ENCODE results near the gene MAPK8IP3.

MAPK8IP3 gene

GRCh38 chr16:1781758-1782407 is 75.9 kb downstream of the MAPK8IP3 start:
- peak overlapping the region; percentile 73 for H3K4me3 ChIP-seq (ENCODE audit: low read depth, low read length)
- DNase-seq (ENCODE audit: low read depth), result no peak
- no peak for TF ChIP-seq CTCF (IDR thresholded peaks at IDR 0.05; ENCODE audit: control insufficient read depth, extremely low read depth, insufficient read depth)

GRCh38 chr16:1782408-1783264 is 76.6 kb downstream of the MAPK8IP3 start, which contains the start of the genes NUBP2 and SPSB3:
Gene NUBP2, plus strand, starts transcription at chr16:1782960. Its CDS starts 61 bp downstream, at chr16:1783021.
Gene SPSB3, minus strand, starts transcription at chr16:1782571. Its CDS starts 1,088 bp downstream, at chr16:1781483.
- peak within 1 kb of the TSS; percentile 73 for H3K4me3 ChIP-seq (ENCODE audit: low read depth, low read length)
- peak; percentile 100 for DNase-seq (ENCODE audit: low read depth)
- TF ChIP-seq CTCF (IDR thresholded peaks at IDR 0.05; ENCODE audit: control insufficient read depth, extremely low read depth, insufficient read depth), result no peak

- no peak for DNase-seq (ENCODE audit: low read depth)
- no peak overlapping the region for H3K4me3 ChIP-seq (ENCODE audit: low read depth, low read length)
- no peak for TF ChIP-seq CTCF (IDR thresholded peaks at IDR 0.05; ENCODE audit: control insufficient read depth, extremely low read depth, insufficient read depth)
Observed at GRCh38 chr16:1784977-1785845, 79.2 kb downstream of the MAPK8IP3 start.

- H3K4me3 ChIP-seq (ENCODE audit: low read depth, low read length), result no peak overlapping the region
- DNase-seq (ENCODE audit: low read depth), result no peak
- no peak for TF ChIP-seq CTCF (IDR thresholded peaks at IDR 0.05; ENCODE audit: control insufficient read depth, extremely low read depth, insufficient read depth)
Observed at GRCh38 chr16:1785846-1786170, 79.8 kb downstream of the MAPK8IP3 start.

GRCh38 chr16:1786242-1787055 is 80.5 kb downstream of the MAPK8IP3 start:
- TF ChIP-seq CTCF (IDR thresholded peaks at IDR 0.05; ENCODE audit: control insufficient read depth, extremely low read depth, insufficient read depth), result no peak
- no peak for DNase-seq (ENCODE audit: low read depth)
- no peak overlapping the region for H3K4me3 ChIP-seq (ENCODE audit: low read depth, low read length)

DNA sequence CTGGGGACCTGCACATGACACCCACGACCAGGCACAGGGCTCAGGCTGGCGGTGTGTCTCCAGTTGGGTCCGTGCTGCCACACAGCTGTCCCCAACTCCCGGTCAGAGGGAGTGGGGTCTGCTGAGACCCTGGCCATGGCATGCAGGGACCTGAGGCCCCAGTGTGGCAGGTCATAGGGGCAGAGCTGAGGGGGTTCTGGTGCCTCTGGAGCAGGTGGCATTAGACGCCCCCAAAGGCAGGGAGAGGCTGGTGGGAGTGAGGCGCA is 81.0 kb downstream of the MAPK8IP3 start:
- no peak overlapping the region for H3K4me3 ChIP-seq (ENCODE audit: low read depth, low read length)
- no peak for DNase-seq (ENCODE audit: low read depth)
- TF ChIP-seq CTCF (IDR thresholded peaks at IDR 0.05; ENCODE audit: control insufficient read depth, extremely low read depth, insufficient read depth), result no peak

Data from LNCaP clone FGC (cell line).